B cell (primary cell): Measurements from ENCODE around the gene KSR1. TPM values are rescaled to one million over a fixed set of nuclear protein-coding genes. Genes with fewer than 3 reads are reported as not detected.

ENCODE experiments used
- ATAC-seq: fragments of 200-7000 bp; cut with Tn5 transposase; one replicate; pipeline ENCODE4 v1.10.0; 2021; ENCODE audit warnings: low read depth, mild to moderate bottlenecking, moderate number of reproducible peaks, moderate library complexity
- CTCF ChIA-PET: fragments of 350-600 bp; sonication (Branson Sonifier 250); formaldehyde crosslinking; loops from one replicate; lab custom pipeline; 2021; ENCODE audit warnings: antibody characterized with exemption, inconsistent platforms; lab: Charles Lee
- POLR2A ChIA-PET: fragments of 350-600 bp; sonication (Branson Sonifier 250); formaldehyde crosslinking; loops from one replicate; lab custom pipeline; 2021; ENCODE audit warnings: antibody characterized with exemption; lab: Charles Lee
- DNase-seq: peaks from one replicate; pipeline ENCODE4 v3.0.0; 2013
- H2AFZ ChIP-seq: 2 replicates; pipeline ENCODE4 v1.6.1; 2012; ENCODE audit warnings: mild to moderate bottlenecking, low read depth, low read length; ENCODE audit not compliant: insufficient read depth, poor library complexity, severe bottlenecking
- H3K27ac ChIP-seq, 2 donors: 1 replicate in 1 of 2; 2 replicates in 1 of 2; pipeline ENCODE4 v1.5.1; 2012 to 2013; ENCODE audit warnings: low read length in 2 of 2, mild to moderate bottlenecking in 2 of 2, moderate library complexity in 1 of 2
- H3K27me3 ChIP-seq, 4 experiments: fragments of 200-600 bp in 1 of 4; sonication (generic) in 1 of 4; replicated peaks in 1 of 4; 1 replicate in 2 of 4; 2 replicates in 2 of 4; pipeline versions ENCODE4 v1.6.1 to v1.7.0; 2013 to 2016; ENCODE audit warnings: low read length in 3 of 4, mild to moderate bottlenecking in 2 of 4, mixed read lengths in 1 of 4, moderate library complexity in 1 of 4; ENCODE audit not compliant: insufficient read depth in 4 of 4, control insufficient read depth in 3 of 4; ENCODE audit errors: control extremely low read depth in 1 of 4
- H3K36me3 ChIP-seq, 2 experiments: replicated peaks in 1 of 2; 1 replicate in 1 of 2; 2 replicates in 1 of 2; pipeline versions ENCODE4 v1.6.1 to v1.7.1; 2013; ENCODE audit warnings: low read length in 1 of 2; ENCODE audit not compliant: insufficient read depth in 2 of 2, control insufficient read depth in 1 of 2; ENCODE audit errors: control extremely low read depth in 1 of 2, extremely low read depth in 1 of 2
- H3K4me1 ChIP-seq, 2 donors: fragments of 200-600 bp in 1 of 2; sonication (generic) in 1 of 2; 1 replicate in 1 of 2; 2 replicates in 1 of 2; pipeline versions ENCODE4 v1.5.1 to v1.6.1; 2013 to 2017; ENCODE audit warnings: low read length in 2 of 2; ENCODE audit not compliant: control insufficient read depth in 2 of 2, insufficient read depth in 2 of 2
- H3K4me2 ChIP-seq: replicated peaks from 2 replicates; pipeline ENCODE3; 2012; ENCODE audit warnings: mild to moderate bottlenecking, low read depth, low read length; ENCODE audit not compliant: poor library complexity, severe bottlenecking
- H3K4me3 ChIP-seq, 5 experiments: fragments of 200-600 bp in 1 of 5; sonication (generic) in 1 of 5; 1 replicate in 3 of 5; 2 replicates in 2 of 5; pipeline versions ENCODE4 v1.5.1 to v1.7.0; 2011 to 2016; ENCODE audit warnings: low read length in 4 of 5, mild to moderate bottlenecking in 4 of 5, low read depth in 2 of 5, control low read depth in 1 of 5, moderate library complexity in 1 of 5; ENCODE audit not compliant: insufficient read depth in 1 of 5; ENCODE audit errors: control extremely low read depth in 1 of 5, extremely low read depth in 1 of 5
- H3K79me2 ChIP-seq: fragments of 200-600 bp; sonication (generic); one replicate; pipeline ENCODE4 v1.6.0; 2016; ENCODE audit warnings: low read length; ENCODE audit not compliant: control insufficient read depth, insufficient read depth
- H3K9ac ChIP-seq: fragments of 200-600 bp; sonication (generic); 2 replicates; pipeline ENCODE4 v1.6.1; 2017; ENCODE audit warnings: mild to moderate bottlenecking, low read length, moderate library complexity
- H3K9me3 ChIP-seq, 3 donors: one replicate each; pipeline versions ENCODE4 v1.6.1 to v1.7.1; 2013; ENCODE audit warnings: low read length in 2 of 3; ENCODE audit not compliant: control insufficient read depth in 2 of 3, insufficient read depth in 1 of 3; ENCODE audit errors: control extremely low read depth in 1 of 3
- H4K20me1 ChIP-seq: 2 replicates; pipeline ENCODE4 v1.6.0; 2012; ENCODE audit warnings: mild to moderate bottlenecking, low read length; ENCODE audit not compliant: insufficient read depth, control insufficient read depth, poor library complexity, severe bottlenecking
- H3K27ac Mint-ChIP-seq: one replicate; pipeline ENCODE4 v1.8.0; 2021; ENCODE audit warnings: mixed read lengths
- H3K27me3 Mint-ChIP-seq: one replicate; pipeline ENCODE4 v1.8.0; 2021; ENCODE audit warnings: mixed read lengths
- H3K4me1 Mint-ChIP-seq: one replicate; pipeline ENCODE4 v1.8.0; 2021; ENCODE audit warnings: mixed read lengths
- H3K4me3 Mint-ChIP-seq: one replicate; pipeline ENCODE4 v1.8.0; 2021; ENCODE audit warnings: mixed read lengths
- H3K9me3 Mint-ChIP-seq: one replicate; pipeline ENCODE4 v1.8.0; 2022; ENCODE audit warnings: mixed read lengths; ENCODE audit not compliant: insufficient read depth
- CTCF ChIP-seq: fragments of 200-600 bp; IDR thresholded peaks from one replicate; pipeline ENCODE4 v1.8.0; 2022; ENCODE audit warnings: antibody characterized with exemption, mild to moderate bottlenecking
- EZH2 ChIP-seq: IDR thresholded peaks from 2 replicates; pipeline ENCODE4 v1.6.1; 2012; ENCODE audit warnings: borderline replicate concordance, low read depth, mild to moderate bottlenecking, moderate library complexity, low read length; ENCODE audit not compliant: insufficient read depth, poor library complexity, severe bottlenecking
- whole genome bisulfite sequencing: methylation state at CpG from one replicate; pipeline ENCODE4 v1.1.5; 2013; ENCODE audit warnings: missing lambda C conversion rate; ENCODE audit not compliant: insufficient coverage; 5-methylcytosine and 5-hydroxymethylcytosine counted together
- intact Hi-C: fragments of 100-400 bp; cut with micrococcal nuclease; formaldehyde crosslinking; loops from one replicate; pipeline ENCODE4 v1.10.0; 2022
- polyA plus RNA-seq: library from polyadenylated mRNA; depleted of rRNA; stranded (reverse); fragments of >200 nt; gene quantifications from 2 replicates; pipeline ENCODE4 v1.2.3, GENCODE V29; 2012
- total RNA-seq, 2 donors: library from RNA; stranded (reverse); fragments of 120-200 nt in 1 of 2; gene quantifications; 1 replicate in 1 of 2; 2 replicates in 1 of 2; pipeline versions ENCODE4 v1.2.3 to v1.2.4, GENCODE V29; 2013 to 2022

KSR1 gene
- total and polyA plus RNA-seq, 2 donors (not counting 1 experiment from before 2014, with no cell fraction given), result 27.5 to 85.6 TPM

- Histone ChIP-seq H3K27ac (no peak overlapping the region), H3K27me3 (no peaks in the 10 kb centered on the region), H3K9me3 (no peaks in the 10 kb centered on the region), H3K36me3 (peaks cover 0 to 22% of the 10 kb centered on the region in 2 experiments), H3K4me1 (peaks cover 12 to 26% of the 10 kb centered on the region in 2 donors), H4K20me1 (no peaks in the 10 kb centered on the region), H3K9ac (no peak overlapping the region), H3K4me3 (no peak overlapping the region), H3K79me2 (no peaks in the 10 kb centered on the region), H2AFZ (no peak overlapping the region), H3K4me2 (no peak overlapping the region)
- TF ChIP-seq CTCF (no peak), EZH2 (no peak)
- Mint-ChIP-seq H3K9me3 (peaks cover 2% of the 10 kb centered on the region), H3K4me3 (no peak overlapping the region), H3K4me1 (peaks cover 15% of the 10 kb centered on the region), H3K27me3 (no peaks in the 10 kb centered on the region), H3K27ac (no peak overlapping the region)
- intact Hi-C loops, result no loop called here
- no peak for ATAC-seq
- ChIA-PET CTCF (interaction anchor here (1.3 kb wide), 1 partner anchor 387 kb away, joined by 3 read pairs; no protein-coding TSS in a partner anchor), POLR2A (no interaction called here)
- DNase-seq, result no peak
- 100% methylated on average over 2 of the region's 3 CpGs for WGBS
Observed at GRCh38 chr17:27624539-27624938, 168.3 kb downstream of the KSR1 start.

GRCh38 chr17:27625856-27626255 lies 169.6 kb downstream of the KSR1 start:
- Mint-ChIP-seq H3K4me3 (no peak overlapping the region), H3K27ac (no peak overlapping the region), H3K27me3 (no peaks in the 10 kb centered on the region), H3K9me3 (peaks cover 2% of the 10 kb centered on the region), H3K4me1 (peaks cover 18% of the 10 kb centered on the region)
- H3K9ac ChIP-seq, result no peak overlapping the region
- no peak for TF ChIP-seq EZH2
- no peak for TF ChIP-seq CTCF
- no peak overlapping the region for H2AFZ ChIP-seq
- no peaks in the 10 kb centered on the region for H4K20me1 ChIP-seq
- H3K9me3 ChIP-seq, result no peaks in the 10 kb centered on the region
- no peak overlapping the region for H3K27ac ChIP-seq
- intact Hi-C loops, result no loop called here
- no peaks in the 10 kb centered on the region for H3K27me3 ChIP-seq
- H3K4me3 ChIP-seq, result no peak overlapping the region
- WGBS, result 100% methylated on average over 1 of the region's 5 CpGs
- ChIA-PET POLR2A (interaction anchor here (0.6 kb wide), 1 partner anchor 26 kb away, joined by 5 read pairs; no protein-coding TSS in a partner anchor), CTCF (interaction anchor here (1.3 to 1.5 kb wide), 2 partner anchors 14 to 389 kb away, joined by 3 to 4 read pairs; no protein-coding TSS in a partner anchor)
- peaks cover 0 to 22% of the 10 kb centered on the region in 2 experiments for H3K36me3 ChIP-seq
- no peak for ATAC-seq
- H3K79me2 ChIP-seq, result peaks cover 3% of the 10 kb centered on the region
- DNase-seq, result no peak
- no peak overlapping the region for H3K4me2 ChIP-seq
- peaks cover 15 to 30% of the 10 kb centered on the region in 2 donors for H3K4me1 ChIP-seq
